ENCODE data around the gene PIMREG.

Gene PIMREG

GRCh38 chr17:6422654-6423241, 21.5 kb upstream of the PIMREG start:
- Histone ChIP-seq H3K27ac (ENCODE audit: insufficient read depth, low read length, poor library complexity, severe bottlenecking) (no peak overlapping the region), H3K36me3 (ENCODE audit: control insufficient read depth, insufficient read depth, low read length) (no peaks in the 10 kb centered on the region), H3K4me1 (ENCODE audit: control insufficient read depth, insufficient read depth, low read length, poor library complexity, severe bottlenecking) (no peaks in the 10 kb centered on the region), H3K27me3 (replicated peaks; ENCODE audit: control insufficient read depth, insufficient read depth, low read length, poor library complexity, severe bottlenecking) (no peaks in the 10 kb centered on the region), H3K9me3 (ENCODE audit: control insufficient read depth, low read length) (no peaks in the 10 kb centered on the region), H3K4me3 (ENCODE audit: insufficient read depth, low read depth, low read length, poor library complexity, severe bottlenecking) (no peak overlapping the region)
- DNase-seq, result no peak

- H3K9me3 ChIP-seq (ENCODE audit: control insufficient read depth, low read length), result no peaks in the 10 kb centered on the region
- H3K4me3 ChIP-seq (ENCODE audit: insufficient read depth, low read depth, low read length, poor library complexity, severe bottlenecking), result no peak overlapping the region
- H3K36me3 ChIP-seq (ENCODE audit: control insufficient read depth, insufficient read depth, low read length), result no peaks in the 10 kb centered on the region
- no peak overlapping the region for H3K27ac ChIP-seq (ENCODE audit: insufficient read depth, low read length, poor library complexity, severe bottlenecking)
- H3K4me1 ChIP-seq (ENCODE audit: control insufficient read depth, insufficient read depth, low read length, poor library complexity, severe bottlenecking), result no peaks in the 10 kb centered on the region
- no peaks in the 10 kb centered on the region for H3K27me3 ChIP-seq (replicated peaks; ENCODE audit: control insufficient read depth, insufficient read depth, low read length, poor library complexity, severe bottlenecking)
- no peak for DNase-seq
These were observed 20.3 kb upstream of the PIMREG start for GRCh38 chr17:6423931-6424330.

- H3K9me3 ChIP-seq (ENCODE audit: control insufficient read depth, low read length), result no peaks in the 10 kb centered on the region
- no peak for DNase-seq
- H3K4me3 ChIP-seq (ENCODE audit: insufficient read depth, low read depth, low read length, poor library complexity, severe bottlenecking), result no peak overlapping the region
- no peaks in the 10 kb centered on the region for H3K27me3 ChIP-seq (replicated peaks; ENCODE audit: control insufficient read depth, insufficient read depth, low read length, poor library complexity, severe bottlenecking)
- no peaks in the 10 kb centered on the region for H3K36me3 ChIP-seq (ENCODE audit: control insufficient read depth, insufficient read depth, low read length)
- no peaks in the 10 kb centered on the region for H3K4me1 ChIP-seq (ENCODE audit: control insufficient read depth, insufficient read depth, low read length, poor library complexity, severe bottlenecking)
- H3K27ac ChIP-seq (ENCODE audit: insufficient read depth, low read length, poor library complexity, severe bottlenecking), result no peak overlapping the region
These were observed 18.8 kb upstream of the PIMREG start for GRCh38 chr17:6425407-6425806.

- DNase-seq, result no peak
These were observed 17.7 kb upstream of the PIMREG start for GRCh38 chr17:6426356-6427101.

GRCh38 chr17:6427279-6427781, 16.9 kb upstream of the PIMREG start:
- Histone ChIP-seq H3K4me3 (ENCODE audit: insufficient read depth, low read depth, low read length, poor library complexity, severe bottlenecking) (no peak overlapping the region), H3K36me3 (ENCODE audit: control insufficient read depth, insufficient read depth, low read length) (no peaks in the 10 kb centered on the region), H3K27ac (ENCODE audit: insufficient read depth, low read length, poor library complexity, severe bottlenecking) (no peak overlapping the region), H3K27me3 (replicated peaks; ENCODE audit: control insufficient read depth, insufficient read depth, low read length, poor library complexity, severe bottlenecking) (no peaks in the 10 kb centered on the region), H3K4me1 (ENCODE audit: control insufficient read depth, insufficient read depth, low read length, poor library complexity, severe bottlenecking) (no peaks in the 10 kb centered on the region), H3K9me3 (ENCODE audit: control insufficient read depth, low read length) (no peaks in the 10 kb centered on the region)
- DNase-seq, result peak in 2 of 3 donors; percentile 19 to 38

More at GRCh38 chr17:6426356-6427101, 17.7 kb upstream of the PIMREG start:
- Histone ChIP-seq H3K4me1 (ENCODE audit: control insufficient read depth, insufficient read depth, low read length, poor library complexity, severe bottlenecking) (no peaks in the 10 kb centered on the region), H3K36me3 (ENCODE audit: control insufficient read depth, insufficient read depth, low read length) (no peaks in the 10 kb centered on the region), H3K27me3 (replicated peaks; ENCODE audit: control insufficient read depth, insufficient read depth, low read length, poor library complexity, severe bottlenecking) (no peaks in the 10 kb centered on the region), H3K9me3 (ENCODE audit: control insufficient read depth, low read length) (no peaks in the 10 kb centered on the region), H3K4me3 (ENCODE audit: insufficient read depth, low read depth, low read length, poor library complexity, severe bottlenecking) (no peak overlapping the region), H3K27ac (ENCODE audit: insufficient read depth, low read length, poor library complexity, severe bottlenecking) (no peak overlapping the region)

GRCh38 chr17:6428207-6428965, 15.9 kb upstream of the PIMREG start:
- Histone ChIP-seq H3K4me3 (ENCODE audit: insufficient read depth, low read depth, low read length, poor library complexity, severe bottlenecking) (no peak overlapping the region), H3K27me3 (replicated peaks; ENCODE audit: control insufficient read depth, insufficient read depth, low read length, poor library complexity, severe bottlenecking) (no peaks in the 10 kb centered on the region), H3K9me3 (ENCODE audit: control insufficient read depth, low read length) (no peaks in the 10 kb centered on the region), H3K4me1 (ENCODE audit: control insufficient read depth, insufficient read depth, low read length, poor library complexity, severe bottlenecking) (no peaks in the 10 kb centered on the region), H3K36me3 (ENCODE audit: control insufficient read depth, insufficient read depth, low read length) (no peaks in the 10 kb centered on the region), H3K27ac (ENCODE audit: insufficient read depth, low read length, poor library complexity, severe bottlenecking) (no peak overlapping the region)
- no peak for DNase-seq

- Histone ChIP-seq H3K36me3 (ENCODE audit: control insufficient read depth, insufficient read depth, low read length) (no peaks in the 10 kb centered on the region), H3K4me1 (ENCODE audit: control insufficient read depth, insufficient read depth, low read length, poor library complexity, severe bottlenecking) (no peaks in the 10 kb centered on the region), H3K27ac (ENCODE audit: insufficient read depth, low read length, poor library complexity, severe bottlenecking) (no peak overlapping the region), H3K9me3 (ENCODE audit: control insufficient read depth, low read length) (no peaks in the 10 kb centered on the region), H3K27me3 (replicated peaks; ENCODE audit: control insufficient read depth, insufficient read depth, low read length, poor library complexity, severe bottlenecking) (no peaks in the 10 kb centered on the region), H3K4me3 (ENCODE audit: insufficient read depth, low read depth, low read length, poor library complexity, severe bottlenecking) (no peak overlapping the region)
- no peak for DNase-seq
These were observed 15.0 kb upstream of the PIMREG start for GRCh38 chr17:6429266-6429665.

- H3K36me3 ChIP-seq (ENCODE audit: control insufficient read depth, insufficient read depth, low read length), result no peaks in the 10 kb centered on the region
- H3K4me1 ChIP-seq (ENCODE audit: control insufficient read depth, insufficient read depth, low read length, poor library complexity, severe bottlenecking), result no peaks in the 10 kb centered on the region
- no peaks in the 10 kb centered on the region for H3K27me3 ChIP-seq (replicated peaks; ENCODE audit: control insufficient read depth, insufficient read depth, low read length, poor library complexity, severe bottlenecking)
- no peak overlapping the region for H3K27ac ChIP-seq (ENCODE audit: insufficient read depth, low read length, poor library complexity, severe bottlenecking)
- H3K4me3 ChIP-seq (ENCODE audit: insufficient read depth, low read depth, low read length, poor library complexity, severe bottlenecking), result no peak overlapping the region
- no peaks in the 10 kb centered on the region for H3K9me3 ChIP-seq (ENCODE audit: control insufficient read depth, low read length)
- no peak for DNase-seq
These were observed 13.5 kb upstream of the PIMREG start for GRCh38 chr17:6430769-6431168.

GRCh38 chr17:6435051-6435450, 9.2 kb upstream of the PIMREG start, which contains the start of gene AIPL1:
Gene AIPL1 (minus strand): TSS chr17:6435121. CDS start chr17:6435104, 17 bp downstream.
- DNase-seq, result no peak
- Histone ChIP-seq H3K27ac (ENCODE audit: insufficient read depth, low read length, poor library complexity, severe bottlenecking) (no peak within 1 kb of the TSS), H3K9me3 (ENCODE audit: control insufficient read depth, low read length) (no peaks in the 10 kb centered on the region), H3K4me3 (ENCODE audit: insufficient read depth, low read depth, low read length, poor library complexity, severe bottlenecking) (no peak within 1 kb of the TSS), H3K4me1 (ENCODE audit: control insufficient read depth, insufficient read depth, low read length, poor library complexity, severe bottlenecking) (no peaks in the 10 kb centered on the region), H3K27me3 (replicated peaks; ENCODE audit: control insufficient read depth, insufficient read depth, low read length, poor library complexity, severe bottlenecking) (no peaks in the 10 kb centered on the region), H3K36me3 (ENCODE audit: control insufficient read depth, insufficient read depth, low read length) (no peaks in the 10 kb centered on the region)

- Histone ChIP-seq H3K27me3 (replicated peaks; ENCODE audit: control insufficient read depth, insufficient read depth, low read length, poor library complexity, severe bottlenecking) (no peaks in the 10 kb centered on the region), H3K27ac (ENCODE audit: insufficient read depth, low read length, poor library complexity, severe bottlenecking) (no peak overlapping the region), H3K9me3 (ENCODE audit: control insufficient read depth, low read length) (no peaks in the 10 kb centered on the region), H3K4me3 (ENCODE audit: insufficient read depth, low read depth, low read length, poor library complexity, severe bottlenecking) (no peak overlapping the region), H3K36me3 (ENCODE audit: control insufficient read depth, insufficient read depth, low read length) (no peaks in the 10 kb centered on the region), H3K4me1 (ENCODE audit: control insufficient read depth, insufficient read depth, low read length, poor library complexity, severe bottlenecking) (no peaks in the 10 kb centered on the region)
- peak; percentile 28 to 46 (median 29) for DNase-seq
These were observed 8.3 kb upstream of the PIMREG start for GRCh38 chr17:6435968-6436367.

All from effector memory CD4-positive, alpha-beta T cell (primary cell).